DND-41 (cell line): Measurements from ENCODE around the gene MTHFR.

Experiments
- EZH2 ChIP-seq: IDR thresholded peaks from 3 replicates; pipeline ENCODE4 v1.6.1; 2012; ENCODE audit warnings: borderline replicate concordance, low read depth, mild to moderate bottlenecking, moderate library complexity, low read length, inconsistent platforms; ENCODE audit not compliant: severe bottlenecking
- TF ChIP-seq, protein P1 (sequence below): IDR thresholded peaks from 2 replicates; pipeline ENCODE4 v1.5.1; 2012; ENCODE audit warnings: borderline replicate concordance, low read length, moderate library complexity, mild to moderate bottlenecking; ENCODE audit not compliant: poor library complexity, severe bottlenecking; ENCODE audit errors: extremely low read depth

DNA sequence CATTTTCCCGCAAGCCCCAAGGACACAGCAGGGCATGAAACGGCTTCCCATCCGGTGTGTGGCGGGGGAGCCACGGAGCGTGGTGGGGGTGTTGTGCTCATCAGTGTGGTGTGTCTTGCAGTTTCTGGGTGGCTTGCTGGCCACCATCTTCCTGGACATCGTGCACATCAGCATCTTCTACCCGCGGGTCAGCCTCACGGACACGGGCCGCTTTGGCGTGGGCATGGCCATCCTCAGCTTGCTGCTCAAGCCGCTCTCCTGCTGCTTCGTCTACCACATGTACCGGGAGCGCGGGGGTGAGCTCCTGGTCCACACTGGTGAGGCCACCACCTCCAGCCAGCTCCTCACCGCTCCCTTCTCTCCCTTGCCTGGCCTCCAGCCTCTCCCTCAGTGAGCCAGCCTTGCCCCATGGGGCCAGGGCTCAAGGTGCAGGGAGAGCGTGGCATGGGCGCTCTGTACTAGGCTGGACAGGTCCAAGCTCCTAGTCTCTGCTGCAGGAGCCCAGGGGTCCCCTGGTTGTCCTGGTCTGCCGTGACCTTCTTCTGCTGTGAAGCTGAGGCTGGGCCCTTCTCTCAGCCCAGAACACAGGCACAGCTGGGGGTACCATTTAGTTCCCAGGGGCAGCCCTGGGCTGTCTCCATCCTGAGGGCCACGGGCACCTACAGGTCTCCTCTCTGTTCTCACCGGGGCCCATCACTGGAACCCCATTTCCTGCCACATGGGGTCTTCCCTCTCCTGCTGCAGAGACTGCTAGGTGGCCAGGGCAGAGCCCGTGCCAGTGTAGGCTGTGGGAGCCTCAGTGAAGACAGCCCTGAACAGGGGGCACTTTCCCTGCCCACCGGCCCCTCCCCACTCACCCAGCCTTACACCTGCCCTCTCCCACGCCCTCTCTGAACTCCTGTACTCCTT, 57.2 kb downstream of the MTHFR start:
- no peak for TF ChIP-seq EZH2
- TF ChIP-seq, protein P1, sequence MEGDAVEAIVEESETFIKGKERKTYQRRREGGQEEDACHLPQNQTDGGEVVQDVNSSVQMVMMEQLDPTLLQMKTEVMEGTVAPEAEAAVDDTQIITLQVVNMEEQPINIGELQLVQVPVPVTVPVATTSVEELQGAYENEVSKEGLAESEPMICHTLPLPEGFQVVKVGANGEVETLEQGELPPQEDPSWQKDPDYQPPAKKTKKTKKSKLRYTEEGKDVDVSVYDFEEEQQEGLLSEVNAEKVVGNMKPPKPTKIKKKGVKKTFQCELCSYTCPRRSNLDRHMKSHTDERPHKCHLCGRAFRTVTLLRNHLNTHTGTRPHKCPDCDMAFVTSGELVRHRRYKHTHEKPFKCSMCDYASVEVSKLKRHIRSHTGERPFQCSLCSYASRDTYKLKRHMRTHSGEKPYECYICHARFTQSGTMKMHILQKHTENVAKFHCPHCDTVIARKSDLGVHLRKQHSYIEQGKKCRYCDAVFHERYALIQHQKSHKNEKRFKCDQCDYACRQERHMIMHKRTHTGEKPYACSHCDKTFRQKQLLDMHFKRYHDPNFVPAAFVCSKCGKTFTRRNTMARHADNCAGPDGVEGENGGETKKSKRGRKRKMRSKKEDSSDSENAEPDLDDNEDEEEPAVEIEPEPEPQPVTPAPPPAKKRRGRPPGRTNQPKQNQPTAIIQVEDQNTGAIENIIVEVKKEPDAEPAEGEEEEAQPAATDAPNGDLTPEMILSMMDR, result no peak
